A204.1 (cell line): ENCODE results near the gene KLRC1.
"Not testable (repeated sequence)": the region's sequence is repeated elsewhere in the genome, so short reads cannot be mapped to it uniquely, and the experiment has no call there.

Experiments
- FAIRE-seq: peaks from 2 replicates; lab custom pipeline; 2012; peaks lifted over from hg19 to GRCh38; lab: Jason Lieb, UNC

Gene KLRC1

GRCh38 chr12:10420334-10420733 is 32.8 kb downstream of the KLRC1 start, which contains the start of gene KLRC3:
TSS of gene KLRC3 (minus strand) at chr12:10420595. CDS start at chr12:10420550, 45 bp downstream.
- not testable (repeated sequence) for FAIRE-seq

- no peak for FAIRE-seq
Measured at GRCh38 chr12:10409392-10409791, 43.8 kb downstream of the KLRC1 start, which contains the start of gene KLRC4. TSS of gene KLRC4 (minus strand) at chr12:10409757. CDS start at chr12:10409575, 182 bp downstream.

- FAIRE-seq, result no peak
Measured at GRCh38 chr12:10408842-10409241, 44.3 kb downstream of the KLRC1 start.

- FAIRE-seq, result no peak
Measured at GRCh38 chr12:10406725-10407124, 46.5 kb downstream of the KLRC1 start.

- no peak for FAIRE-seq
Measured at GRCh38 chr12:10405294-10405693, 47.9 kb downstream of the KLRC1 start.

GRCh38 chr12:10404798-10405197 is 48.4 kb downstream of the KLRC1 start:
- no peak for FAIRE-seq

- FAIRE-seq, result no peak
Measured at GRCh38 chr12:10400829-10401228, 52.3 kb downstream of the KLRC1 start.

- no peak for FAIRE-seq
Measured at GRCh38 chr12:10398168-10398567, 55.0 kb downstream of the KLRC1 start.

GRCh38 chr12:10397296-10397695 is 55.9 kb downstream of the KLRC1 start:
- no peak for FAIRE-seq

- not testable (repeated sequence) for FAIRE-seq
Measured at GRCh38 chr12:10396176-10396575, 57.0 kb downstream of the KLRC1 start.
